IPS DF 19.7 (cell line): ENCODE measurements around the gene OSBPL7.

Experiments
- DNase-seq: peaks from one replicate; pipeline ENCODE4 v3.0.0-alpha.2; 2013; ENCODE audit warnings: low read depth, low spot score

OSBPL7 gene

DNA sequence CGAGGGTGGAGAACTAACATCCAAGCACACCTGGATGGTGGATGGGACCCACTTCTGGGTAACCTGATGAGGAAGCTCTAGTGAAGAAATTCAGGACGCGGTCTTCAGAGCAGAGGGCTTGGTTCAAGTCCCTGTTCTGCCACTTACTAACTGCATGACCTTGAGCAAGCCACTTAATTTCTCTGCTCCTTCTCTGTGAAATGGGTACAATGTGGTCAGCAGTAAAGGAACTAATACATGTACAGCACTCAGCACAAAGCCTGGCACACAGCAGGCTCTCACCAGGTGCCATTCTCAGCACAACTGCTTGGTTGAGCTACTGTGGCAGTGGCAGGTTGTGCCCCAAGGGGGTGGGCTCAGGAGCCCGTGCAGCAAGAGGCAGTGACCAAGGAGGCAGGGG, 1.9 kb upstream of the OSBPL7 start:
- no peak for DNase-seq

DNA sequence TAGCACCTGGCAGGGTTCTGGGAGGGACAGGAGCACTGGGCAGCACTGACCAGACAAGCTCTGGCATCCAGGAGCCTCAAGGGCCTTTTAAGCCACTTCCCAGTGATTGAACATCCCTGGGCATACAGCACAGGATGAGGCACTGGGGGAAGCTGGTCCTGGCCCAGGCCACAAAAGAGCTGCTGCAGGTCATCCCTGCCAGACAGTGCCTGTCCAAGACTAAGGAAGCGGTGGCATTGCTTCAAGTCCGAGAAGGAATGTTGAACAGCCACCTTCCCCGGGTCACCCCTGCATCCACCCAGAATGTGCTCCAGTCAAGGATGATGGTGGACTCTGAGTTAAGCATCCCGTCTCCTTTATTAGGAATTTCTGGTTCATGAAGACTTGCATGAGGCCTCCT, 1.2 kb upstream of the OSBPL7 start:
- DNase-seq: no peak

DNA sequence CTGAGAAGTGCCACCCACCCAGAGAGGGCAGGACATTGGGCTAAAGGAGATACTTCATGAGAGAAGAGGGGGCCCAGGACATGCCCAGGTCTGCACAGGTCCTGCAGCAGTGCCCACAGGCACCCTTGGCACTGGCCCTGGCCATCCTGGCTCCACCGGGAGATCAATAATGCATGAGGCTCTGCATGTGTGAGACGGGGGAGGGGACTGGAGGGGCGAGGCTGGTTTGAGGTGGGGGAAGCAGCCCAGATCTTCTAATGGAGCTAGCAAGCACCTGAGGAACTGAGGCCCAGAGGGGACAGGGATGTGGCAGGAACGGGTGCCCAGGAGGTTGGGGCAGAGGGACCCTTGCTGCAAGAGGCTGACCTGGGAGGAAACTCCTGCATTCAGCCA, 567 bp downstream of the OSBPL7 start:
- no peak for DNase-seq

DNA sequence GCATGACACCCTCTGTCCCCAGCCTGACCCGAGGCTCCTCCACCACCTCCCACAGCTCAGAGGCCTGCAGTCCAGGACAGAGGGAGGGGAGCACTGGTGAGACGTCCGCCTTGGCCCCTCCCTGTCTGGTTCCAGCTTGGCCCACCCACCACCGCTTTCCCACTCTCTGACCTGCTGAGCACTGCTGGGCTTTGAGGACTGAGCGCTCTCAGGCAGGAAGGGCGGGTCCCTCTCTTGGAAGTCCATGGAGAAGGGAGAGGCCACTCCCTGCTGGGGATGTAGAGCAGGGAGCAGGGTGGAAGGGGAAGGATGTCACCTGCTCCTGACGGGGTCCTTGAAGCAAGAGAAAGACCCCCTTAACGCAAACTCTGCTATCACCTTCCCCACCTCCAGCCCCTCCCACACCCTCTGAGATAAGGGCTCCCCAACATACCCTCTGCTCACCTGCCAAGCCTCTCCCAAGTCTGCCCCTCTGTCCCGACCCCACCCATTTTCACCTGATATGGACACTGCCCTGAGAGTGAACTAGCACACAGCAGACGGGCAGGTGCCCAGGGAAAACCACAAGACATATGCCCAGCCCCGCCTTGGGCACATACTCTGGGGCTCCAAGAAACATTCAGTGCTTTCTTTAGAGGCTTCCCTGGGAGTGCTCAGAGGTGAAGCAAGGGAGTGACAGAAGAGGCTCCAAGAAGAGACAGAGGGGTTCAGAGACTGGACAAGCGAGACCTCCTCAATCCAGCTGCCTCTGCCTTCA, 1.4 kb downstream of the OSBPL7 start:
- no peak for DNase-seq

DNA sequence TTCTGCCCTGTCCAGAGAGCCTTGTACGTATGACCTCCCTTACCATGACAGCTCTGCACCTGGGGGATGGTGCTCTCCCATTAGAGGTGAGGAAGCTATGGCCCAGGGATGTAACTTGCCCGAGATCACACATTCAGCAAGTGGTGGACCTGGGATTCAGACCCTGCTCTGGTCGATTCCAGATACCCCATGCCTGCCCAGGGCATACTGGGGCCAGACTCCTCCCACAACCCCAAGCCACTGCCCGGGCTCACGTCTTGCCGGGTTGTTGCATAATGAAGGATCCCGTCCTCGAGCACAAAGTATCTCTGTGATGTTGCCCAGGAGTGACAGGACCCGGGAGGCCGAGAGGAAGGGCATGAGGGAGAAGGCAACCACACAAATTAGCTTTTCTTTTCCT, 2.1 kb downstream of the OSBPL7 start:
- no peak for DNase-seq

DNA sequence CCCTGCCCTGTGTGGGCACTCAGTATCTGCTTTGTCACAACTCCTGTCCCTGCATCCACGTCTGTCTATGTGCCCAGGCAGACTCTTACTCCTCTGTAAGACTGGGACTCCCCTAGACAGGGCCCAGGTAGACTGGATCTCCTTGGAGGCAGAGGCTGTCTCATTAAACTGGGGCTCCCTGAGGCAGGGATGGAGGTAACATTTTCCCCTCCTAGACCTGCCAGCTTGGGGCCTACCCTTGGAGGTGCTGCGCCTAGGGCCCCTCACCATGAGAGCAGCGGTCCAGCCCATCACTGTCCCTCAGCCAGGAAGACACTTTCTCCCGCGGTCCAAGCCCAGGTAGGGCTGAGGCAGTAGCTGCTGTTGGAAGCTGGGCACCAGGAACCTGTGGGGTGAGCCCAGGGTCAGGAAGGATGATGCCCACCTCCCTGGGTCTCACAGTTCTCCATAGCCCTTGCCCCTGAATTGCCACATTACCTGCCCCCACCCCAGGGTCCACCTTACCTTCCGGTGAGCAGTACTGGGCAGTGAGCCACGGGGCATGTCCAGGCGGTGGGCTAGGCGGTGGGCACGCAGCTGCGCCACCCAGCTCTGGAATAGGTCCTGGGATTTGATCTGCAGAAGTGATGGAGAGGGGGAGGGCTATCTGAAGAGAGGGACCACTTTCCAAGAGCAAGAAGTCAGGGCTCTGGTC, 3.4 kb downstream of the OSBPL7 start:
- DNase-seq: no peak

DNA sequence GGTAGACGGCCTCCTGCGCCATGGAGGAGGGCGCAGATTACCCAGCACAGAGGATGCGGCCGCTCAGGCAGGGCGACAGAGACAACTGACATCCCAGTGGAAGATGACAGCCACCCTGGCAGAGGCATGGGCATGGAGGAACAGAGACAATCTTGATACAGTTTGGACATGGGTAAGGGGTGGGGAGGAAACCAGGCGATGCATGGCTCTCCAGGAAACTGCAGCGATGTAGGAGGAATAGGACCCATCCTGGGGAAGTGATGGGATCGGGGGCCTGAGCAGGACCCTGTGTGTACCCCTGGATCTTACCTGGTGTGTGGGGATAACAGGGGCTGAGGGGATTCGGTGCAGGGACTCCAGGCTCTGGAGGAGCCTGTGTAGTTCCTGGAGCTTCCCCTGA, 4.6 kb downstream of the OSBPL7 start:
- DNase-seq: no peak

DNA sequence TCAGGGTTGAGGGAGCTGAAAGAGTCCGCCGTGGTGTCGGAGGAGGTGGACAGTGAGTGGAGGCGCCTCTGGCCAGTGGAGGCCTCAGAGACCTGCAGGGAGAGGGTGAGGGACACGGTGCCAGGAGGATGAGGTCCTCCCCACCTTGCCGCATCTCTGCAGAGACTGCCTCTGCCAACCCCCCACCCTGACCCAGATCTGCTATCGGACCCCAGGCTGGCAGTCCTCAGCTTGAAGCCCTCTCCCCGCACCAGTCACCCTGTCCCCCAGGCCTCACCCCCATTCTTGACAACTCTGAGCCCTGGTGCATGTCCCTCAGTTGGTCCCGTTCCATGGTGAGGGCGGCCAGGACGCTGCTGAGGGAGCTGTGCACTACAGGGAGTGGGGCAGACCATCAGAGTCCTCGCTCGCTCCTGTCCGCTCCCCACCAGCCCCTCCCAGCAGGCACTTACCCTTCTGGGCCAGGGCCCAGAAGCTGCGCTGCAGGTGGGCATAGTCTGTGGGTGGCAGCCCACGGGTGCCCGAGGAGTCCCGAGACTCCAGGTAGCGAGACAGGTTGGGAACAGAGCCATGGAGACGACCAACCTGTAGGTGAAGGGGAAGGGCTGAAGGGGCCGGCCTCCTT, 5.4 kb downstream of the OSBPL7 start:
- DNase-seq: no peak

DNA sequence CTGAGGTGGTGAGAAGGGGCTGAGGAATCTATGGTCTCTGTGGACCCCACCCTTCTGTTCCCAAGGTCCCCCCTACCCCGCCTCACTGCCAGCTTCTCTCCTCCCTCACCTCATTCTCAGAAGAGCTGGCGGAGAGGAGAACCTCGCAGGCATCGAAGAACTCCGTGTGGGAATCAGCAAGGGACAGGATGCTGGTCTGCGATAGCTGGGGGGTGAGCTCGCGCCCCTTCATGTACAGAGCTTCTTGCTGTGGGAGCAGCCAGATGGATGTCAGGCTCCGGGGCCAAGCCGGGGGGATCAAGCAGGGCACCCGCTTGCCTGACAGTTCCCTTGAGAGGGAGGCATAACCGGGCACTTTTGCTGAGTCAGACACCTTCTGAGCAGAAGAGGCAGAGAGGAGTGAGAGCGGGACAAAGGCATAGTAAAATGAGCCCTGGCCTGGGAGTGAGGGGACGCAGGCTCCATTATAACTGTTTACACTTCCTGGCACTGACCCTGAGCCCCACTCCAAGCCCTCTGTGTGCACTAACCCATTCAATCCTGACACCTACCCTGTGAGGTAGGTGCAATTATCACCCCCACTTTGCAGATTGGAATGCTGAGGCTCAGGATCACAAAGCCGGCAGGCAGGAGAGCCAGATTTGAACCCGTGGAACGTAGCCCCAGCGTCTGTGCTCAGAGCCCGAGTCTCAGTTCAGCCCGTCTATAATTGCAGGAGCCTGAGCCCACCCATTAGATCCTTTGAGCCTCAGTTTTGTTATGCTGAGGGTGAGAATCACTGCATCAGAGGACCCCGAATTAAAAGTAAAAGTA, 6.3 kb downstream of the OSBPL7 start:
- no peak for DNase-seq

DNA sequence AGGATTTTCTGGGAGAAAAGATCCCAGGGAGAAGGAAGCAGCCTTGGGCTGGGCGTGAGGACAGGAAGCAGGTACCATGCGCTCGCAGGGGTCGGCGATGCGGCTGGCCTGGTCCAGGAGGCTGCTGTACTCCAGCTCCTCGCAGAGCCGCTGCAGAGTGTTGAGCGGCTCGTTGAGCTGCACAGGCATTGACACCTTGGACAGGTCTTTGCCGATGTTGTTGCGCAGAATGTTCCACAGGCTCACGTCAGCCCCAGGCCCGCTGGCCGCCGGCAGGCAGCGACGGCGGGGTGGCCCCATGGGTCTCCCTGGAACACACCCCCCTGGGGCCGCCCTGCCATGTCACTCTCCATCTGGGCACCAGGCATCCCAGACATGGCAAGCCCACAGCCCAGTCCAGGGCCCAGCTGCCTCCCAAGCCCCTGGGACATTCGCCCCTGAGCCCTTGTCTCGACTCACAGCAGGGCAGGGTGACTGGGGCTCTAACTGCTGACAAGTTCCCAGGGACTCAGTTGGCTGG, 8.0 kb downstream of the OSBPL7 start:
- DNase-seq: no peak

DNA sequence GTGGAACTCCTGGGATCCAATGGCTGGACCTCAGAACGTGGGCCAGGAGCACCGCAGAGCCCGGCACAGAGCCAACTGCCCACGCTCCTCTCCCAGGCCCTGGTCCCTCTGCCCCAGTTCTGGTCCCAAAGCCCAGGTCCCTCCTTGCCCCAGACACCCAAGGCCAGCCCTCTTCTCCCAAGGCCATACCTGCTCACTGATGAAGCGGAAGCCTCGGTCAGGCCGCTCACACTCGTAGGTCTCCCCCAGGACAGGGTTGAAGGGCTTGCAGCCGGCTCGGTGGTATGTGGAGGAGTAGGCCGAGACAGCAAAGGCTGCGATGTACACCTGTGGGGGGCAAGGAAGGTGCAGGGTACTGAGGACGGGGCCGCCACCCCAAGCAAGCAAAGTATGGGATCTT, 8.5 kb downstream of the OSBPL7 start:
- DNase-seq: no peak

DNA sequence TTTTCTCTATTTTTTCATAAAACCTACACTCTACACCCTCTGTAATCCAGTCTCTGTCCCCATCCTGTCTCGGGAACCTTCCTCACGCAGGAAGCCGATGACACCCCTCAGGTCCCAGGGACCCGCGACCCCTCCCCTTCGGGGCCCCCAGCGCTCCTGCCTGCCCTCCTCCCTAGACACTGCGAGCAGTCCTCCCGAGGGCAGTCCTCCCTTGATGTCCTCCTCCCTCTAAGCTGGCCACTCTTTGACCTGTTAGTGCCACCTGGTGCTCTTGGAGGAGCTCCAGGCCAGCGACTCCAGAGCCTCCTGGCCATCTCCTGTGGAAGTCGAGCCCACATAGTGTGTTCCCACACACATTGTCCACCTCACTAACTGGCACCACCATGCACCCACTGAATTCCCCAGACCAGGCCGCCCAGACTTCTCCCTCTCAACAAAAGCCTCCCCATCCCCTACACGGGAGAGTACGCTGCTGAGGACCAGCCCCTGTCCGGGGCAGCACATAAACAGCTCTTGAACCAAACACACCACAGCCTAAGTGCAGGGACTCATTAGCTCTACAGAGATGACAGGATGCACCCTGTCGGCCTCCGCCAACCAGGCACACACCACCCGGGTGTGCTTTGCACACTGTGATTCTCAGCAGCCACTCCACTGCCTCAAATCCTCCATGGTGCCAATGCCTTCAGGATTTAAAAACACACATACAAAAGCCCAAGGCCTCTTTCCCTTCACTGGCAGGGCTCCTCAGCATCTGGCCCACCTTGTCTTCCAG, 9.3 kb downstream of the OSBPL7 start:
- no peak for DNase-seq

DNA sequence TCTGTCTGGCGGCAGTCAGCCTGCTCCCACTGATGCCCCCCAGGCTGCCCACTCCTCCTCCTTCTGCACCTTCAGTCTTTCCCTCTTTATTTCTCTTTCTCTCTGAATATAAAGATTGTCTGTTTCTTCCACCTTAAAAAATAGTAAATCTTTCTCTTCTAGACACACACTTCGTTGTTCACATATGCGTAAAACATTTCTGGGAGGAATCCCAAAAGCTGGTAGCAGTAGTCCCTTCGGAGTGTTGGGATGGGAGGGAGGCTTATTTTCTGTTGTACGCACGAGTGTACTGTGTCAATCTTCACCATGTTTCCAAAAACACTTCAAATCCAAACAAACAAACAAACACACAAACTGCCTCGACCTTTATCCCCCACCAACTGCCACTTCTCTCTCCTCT, 9.9 kb downstream of the OSBPL7 start:
- DNase-seq: no peak

DNA sequence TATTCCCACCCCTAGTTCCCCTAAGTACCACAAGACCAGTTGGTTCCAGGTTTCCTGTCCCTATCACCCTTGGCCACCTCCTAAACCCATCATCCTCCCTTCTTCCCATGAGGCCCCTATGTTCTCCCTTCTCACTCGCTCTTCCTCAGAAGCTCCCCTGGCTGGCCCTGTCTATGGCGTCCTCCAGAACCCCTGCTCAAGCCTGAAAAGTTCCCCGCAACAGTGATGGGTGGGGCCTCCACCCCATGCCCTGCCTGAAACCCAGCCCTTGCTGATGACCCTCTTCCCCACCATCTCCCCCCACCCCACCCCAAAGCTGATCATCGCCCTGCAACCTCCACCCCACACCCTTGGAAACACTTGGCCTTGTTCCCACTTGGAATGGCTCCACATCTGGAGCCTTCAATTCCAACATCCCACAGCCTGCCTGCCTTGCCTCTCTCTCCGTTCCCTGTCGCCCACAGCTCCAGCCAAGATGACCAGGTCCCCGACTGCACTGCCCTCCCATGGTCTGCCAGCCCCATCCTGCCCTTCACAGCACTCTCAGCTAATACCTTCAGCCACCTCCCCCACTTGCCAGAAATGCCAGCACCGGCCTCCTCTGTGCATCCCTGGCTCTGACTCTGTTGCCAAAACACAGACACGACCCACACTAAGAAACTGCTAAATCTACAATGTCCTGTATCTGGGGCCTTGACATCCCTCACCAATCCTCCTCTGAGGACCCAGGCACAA, 10.5 kb downstream of the OSBPL7 start:
- no peak for DNase-seq

DNA sequence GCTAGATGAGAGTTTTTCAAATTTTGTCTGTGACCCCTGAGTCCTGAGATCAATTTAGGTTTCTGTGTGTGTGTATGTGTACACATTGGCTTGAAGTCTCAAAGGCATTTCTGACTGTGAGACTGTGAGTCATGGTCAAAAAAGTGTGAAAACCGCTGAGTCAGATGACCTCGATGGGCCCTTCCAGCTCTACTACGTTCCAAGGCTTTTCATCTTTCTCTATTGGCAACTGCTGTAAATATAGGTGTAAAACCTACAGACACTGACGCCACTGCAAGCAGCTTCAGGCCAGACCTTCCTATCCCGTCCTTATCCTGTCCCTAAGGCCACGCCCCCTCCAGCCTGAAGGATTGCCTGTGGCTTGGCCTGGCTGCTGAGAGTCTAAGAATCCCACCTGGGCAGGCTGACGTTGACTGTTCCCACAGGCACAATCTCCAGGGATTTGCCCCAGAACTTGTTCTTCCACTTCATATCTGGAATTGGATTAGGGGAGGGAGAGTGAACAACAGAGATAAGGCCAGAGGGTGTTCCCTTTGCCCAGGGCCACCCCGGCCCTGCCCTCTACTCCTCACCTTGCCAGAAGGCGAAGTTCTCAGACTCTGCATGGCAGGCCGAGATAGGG, 11.3 kb downstream of the OSBPL7 start:
- DNase-seq: no peak

DNA sequence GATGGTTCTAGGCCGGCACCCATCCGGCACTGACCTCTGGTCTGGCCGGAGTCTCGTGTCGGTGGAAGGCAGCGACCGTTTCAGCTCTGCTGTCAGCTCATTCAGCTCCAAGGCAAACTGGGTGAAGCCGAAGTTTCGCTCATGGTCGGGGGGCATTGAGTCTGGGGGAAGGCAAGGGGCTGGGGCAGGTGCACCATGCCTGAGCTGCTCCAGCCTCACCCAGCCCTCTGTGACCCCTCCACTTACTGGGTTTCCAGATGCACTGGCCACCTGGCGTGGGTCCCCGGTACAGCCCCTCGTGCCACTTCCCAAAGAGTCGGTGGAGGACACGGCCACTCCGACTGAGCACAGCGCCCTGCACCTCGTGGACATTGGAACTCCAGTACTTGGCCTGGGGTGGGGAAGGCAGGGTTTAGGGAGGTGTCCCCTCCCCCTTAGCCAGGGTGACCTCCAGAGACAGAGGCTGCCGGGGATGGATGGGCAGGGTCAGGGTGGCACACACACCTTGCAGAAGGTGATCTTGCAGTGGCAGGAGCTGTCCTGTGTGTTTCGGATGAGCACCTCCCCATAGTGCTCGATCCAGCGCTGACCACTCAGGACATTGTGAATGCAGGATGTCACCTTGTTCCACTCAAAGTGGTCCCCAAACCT, 12.6 kb downstream of the OSBPL7 start:
- no peak for DNase-seq

DNA sequence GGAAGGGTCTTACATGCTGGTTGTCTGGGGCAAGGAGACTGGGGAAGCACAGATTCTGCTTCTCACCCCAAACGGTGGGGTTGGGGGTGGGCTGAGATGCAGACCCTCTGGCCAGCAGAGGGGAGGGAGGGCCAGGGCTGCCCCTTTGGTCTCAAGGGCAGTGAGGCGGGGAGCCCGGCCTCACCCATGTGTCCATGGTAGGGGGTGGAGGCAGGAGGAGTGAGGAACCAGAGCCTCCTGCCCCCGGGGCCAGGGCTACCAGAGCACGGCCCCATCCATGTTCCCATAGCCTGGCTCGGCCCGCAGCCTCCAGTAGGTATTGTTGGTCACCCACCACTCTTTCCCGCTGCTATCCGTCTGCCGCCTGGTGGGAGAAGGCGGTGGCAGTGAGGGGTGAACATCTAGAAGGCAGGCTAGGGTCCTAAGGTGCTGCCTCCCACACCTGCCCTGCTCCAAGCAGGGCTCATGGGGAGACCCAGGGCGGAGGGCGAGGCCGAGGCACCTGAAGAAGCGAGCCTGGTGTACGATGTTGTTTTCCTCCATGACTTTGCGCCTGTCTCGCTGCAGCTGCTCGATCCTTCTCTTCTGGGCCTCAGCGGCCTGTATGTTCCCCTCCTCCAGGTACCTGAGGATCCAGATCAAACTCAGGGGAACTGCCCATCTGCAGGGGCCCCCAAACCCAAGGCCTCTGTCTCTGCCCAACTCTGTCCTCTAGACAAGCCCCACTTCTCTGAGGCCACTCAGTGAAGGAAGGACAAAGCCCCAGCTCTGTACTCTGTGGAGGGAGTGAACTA, 13.4 kb downstream of the OSBPL7 start:
- DNase-seq: no peak

DNA sequence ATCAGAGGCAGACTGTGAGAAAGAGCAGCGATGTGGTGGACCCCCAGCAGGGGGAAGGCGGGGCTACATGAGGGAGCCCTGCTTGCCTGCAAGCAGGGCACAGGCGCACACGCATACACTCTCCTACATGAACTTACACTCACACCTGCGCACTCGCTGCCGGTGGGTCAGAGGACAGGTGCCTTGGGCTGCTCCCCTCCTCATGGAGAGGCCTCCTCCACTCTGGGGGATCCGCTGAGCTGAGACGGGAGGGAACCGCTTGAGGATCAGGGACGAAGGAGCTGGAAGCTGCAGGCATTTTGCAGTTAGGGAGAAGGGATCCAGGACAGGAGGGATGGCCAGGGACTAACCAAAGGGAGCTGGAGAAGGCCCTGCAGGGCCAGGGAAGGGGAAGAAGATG, 14.2 kb downstream of the OSBPL7 start:
- DNase-seq: no peak

DNA sequence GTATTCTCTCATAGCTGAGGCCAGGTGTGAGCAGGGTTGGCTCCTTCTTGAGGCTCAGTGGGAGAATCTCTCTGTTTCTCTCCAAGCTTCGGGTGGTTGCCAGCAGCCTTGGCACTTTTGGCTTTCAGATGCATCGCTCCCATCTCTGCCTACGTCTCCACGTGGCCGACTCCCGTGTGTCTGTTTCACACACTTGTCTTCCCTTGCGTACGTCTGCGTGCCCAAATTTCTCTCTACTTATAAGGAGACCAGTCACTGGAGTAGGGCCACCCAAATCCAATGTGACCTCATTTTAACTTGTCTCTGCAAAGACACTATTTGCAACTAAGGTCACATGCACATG, 14.7 kb downstream of the OSBPL7 start:
- no peak for DNase-seq
